Ishikawa (cell line): ENCODE measurements around the gene PRR14L.

Source experiments
- NFIC ChIP-seq: IDR thresholded peaks from 2 replicates; pipeline ENCODE4 v1.6.1; 2012
- REST ChIP-seq: IDR thresholded peaks from 2 replicates; pipeline ENCODE4 v1.6.1; 2012; ENCODE audit warnings: low read depth, mild to moderate bottlenecking
- YY1 ChIP-seq: IDR thresholded peaks from 2 replicates; pipeline ENCODE4 v1.6.1; 2012; ENCODE audit warnings: low read depth

GRCh38 chr22:31651664-31652063 is 98.3 kb downstream of the PRR14L start:
- TF ChIP-seq NFIC (no peak), REST (no peak), YY1 (no peak)
